ENCODE measurements around the gene ACAD9. TPM values are rescaled to one million over a fixed set of nuclear protein-coding genes. Genes with fewer than 3 reads are reported as not detected.
"Not testable (repeated sequence)": the region's sequence is repeated elsewhere in the genome, so short reads cannot be mapped to it uniquely, and the experiment has no call there.

Gene ACAD9
- total RNA-seq, 4 donors from 2014 or later: 32.4 to 44.0 (median 38.7) TPM

GRCh38 chr3:128922804-128923459 lies 43.5 kb downstream of the ACAD9 start:
- ATAC-seq: no peak
- Histone ChIP-seq H3K9me3 (peaks cover 0 to 14% (median 0%) of the 10 kb centered on the region in 3 donors), H3K27me3 (no peaks in the 10 kb centered on the region), H3K36me3 (no peaks in the 10 kb centered on the region), H3K4me1 (no peaks in the 10 kb centered on the region), H3K27ac (no peak overlapping the region), H3K4me3 (no peak overlapping the region)
- TF ChIP-seq, protein P1, sequence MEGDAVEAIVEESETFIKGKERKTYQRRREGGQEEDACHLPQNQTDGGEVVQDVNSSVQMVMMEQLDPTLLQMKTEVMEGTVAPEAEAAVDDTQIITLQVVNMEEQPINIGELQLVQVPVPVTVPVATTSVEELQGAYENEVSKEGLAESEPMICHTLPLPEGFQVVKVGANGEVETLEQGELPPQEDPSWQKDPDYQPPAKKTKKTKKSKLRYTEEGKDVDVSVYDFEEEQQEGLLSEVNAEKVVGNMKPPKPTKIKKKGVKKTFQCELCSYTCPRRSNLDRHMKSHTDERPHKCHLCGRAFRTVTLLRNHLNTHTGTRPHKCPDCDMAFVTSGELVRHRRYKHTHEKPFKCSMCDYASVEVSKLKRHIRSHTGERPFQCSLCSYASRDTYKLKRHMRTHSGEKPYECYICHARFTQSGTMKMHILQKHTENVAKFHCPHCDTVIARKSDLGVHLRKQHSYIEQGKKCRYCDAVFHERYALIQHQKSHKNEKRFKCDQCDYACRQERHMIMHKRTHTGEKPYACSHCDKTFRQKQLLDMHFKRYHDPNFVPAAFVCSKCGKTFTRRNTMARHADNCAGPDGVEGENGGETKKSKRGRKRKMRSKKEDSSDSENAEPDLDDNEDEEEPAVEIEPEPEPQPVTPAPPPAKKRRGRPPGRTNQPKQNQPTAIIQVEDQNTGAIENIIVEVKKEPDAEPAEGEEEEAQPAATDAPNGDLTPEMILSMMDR (IDR thresholded peaks at IDR 0.05): no peak
- no peak for TF ChIP-seq EP300 (IDR thresholded peaks at IDR 0.05)
- no peak for TF ChIP-seq POLR2AphosphoS5 (IDR thresholded peaks at IDR 0.05)
- no peak for TF ChIP-seq POLR2A (IDR thresholded peaks at IDR 0.05)
- 77 to 85% methylated on average over 8 to 10 of the region's 10 CpGs for WGBS, 2 donors (ENCODE audit: low coverage in 1 of 2)

DNA sequence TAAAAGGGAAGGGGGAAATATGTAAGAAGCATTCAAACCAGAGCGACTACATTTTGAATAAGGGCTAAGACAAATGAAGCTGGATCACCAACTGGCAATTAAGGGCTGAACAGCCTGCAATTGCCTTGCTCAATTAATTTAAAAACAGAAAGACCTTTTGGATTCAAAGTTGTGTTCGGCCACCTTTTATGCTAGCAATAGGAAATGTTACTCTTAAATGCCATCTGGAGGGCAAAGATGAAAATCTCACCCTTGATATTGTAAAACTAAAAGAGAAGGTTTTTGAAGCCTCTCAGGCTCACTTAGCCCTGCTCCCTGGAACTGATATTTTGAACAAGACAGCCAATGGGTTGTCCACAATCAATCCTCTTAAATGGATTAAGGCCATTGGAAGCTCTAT lies 44.2 kb downstream of the ACAD9 start:
- 83 to 100% methylated on average over 2 of the region's 2 CpGs for WGBS, 2 donors (ENCODE audit: low coverage in 1 of 2)
- H3K4me3 ChIP-seq: no peak overlapping the region
- no peak for ATAC-seq
- peaks cover 0 to 14% (median 0%) of the 10 kb centered on the region in 3 donors for H3K9me3 ChIP-seq
- no peak overlapping the region for H3K27ac ChIP-seq
- H3K36me3 ChIP-seq: no peaks in the 10 kb centered on the region
- no peaks in the 10 kb centered on the region for H3K27me3 ChIP-seq
- no peak for TF ChIP-seq POLR2A (IDR thresholded peaks at IDR 0.05)
- TF ChIP-seq, protein P1 (IDR thresholded peaks at IDR 0.05): no peak
- TF ChIP-seq EP300 (IDR thresholded peaks at IDR 0.05): no peak
- no peak for TF ChIP-seq POLR2AphosphoS5 (IDR thresholded peaks at IDR 0.05)
- H3K4me1 ChIP-seq: no peaks in the 10 kb centered on the region

DNA sequence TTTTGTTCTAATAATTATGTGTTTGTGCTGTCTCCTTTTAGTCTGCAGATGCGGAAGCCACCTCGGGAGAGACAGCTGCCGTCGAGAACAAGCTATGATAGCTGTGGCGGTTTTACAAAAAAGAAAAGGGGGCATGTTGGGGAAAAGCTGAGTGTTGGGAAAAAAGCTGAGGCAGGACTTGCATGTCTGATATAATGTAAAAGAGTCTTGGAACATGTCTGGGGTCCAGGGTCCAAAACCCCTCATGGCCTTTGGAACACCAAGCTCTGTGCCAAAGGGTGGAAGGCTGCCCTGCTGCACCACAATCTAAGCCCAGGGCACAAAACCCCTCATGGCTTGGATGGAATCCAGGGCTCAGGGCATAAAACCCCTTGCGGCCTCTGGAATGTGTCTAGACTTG lies 44.6 kb downstream of the ACAD9 start:
- H3K9me3 ChIP-seq: peaks cover 0 to 14% (median 0%) of the 10 kb centered on the region in 3 donors
- H3K36me3 ChIP-seq, H3K4me3 ChIP-seq, H3K4me1 ChIP-seq, H3K27me3 ChIP-seq, ATAC-seq, H3K27ac ChIP-seq: not testable (repeated sequence)
- 100% methylated on average over 3 to 4 of the region's 6 CpGs for WGBS, 2 donors (ENCODE audit: low coverage in 1 of 2)

- Histone ChIP-seq H3K9me3 (peaks cover 0 to 4% (median 0%) of the 10 kb centered on the region in 3 donors), H3K36me3 (no peaks in the 10 kb centered on the region), H3K4me1 (no peaks in the 10 kb centered on the region), H3K4me3 (no peak overlapping the region), H3K27me3 (peaks cover 9% of the 10 kb centered on the region), H3K27ac (no peak overlapping the region)
- ATAC-seq: no peak
- TF ChIP-seq EP300 (IDR thresholded peaks at IDR 0.05): no peak
- TF ChIP-seq POLR2A (IDR thresholded peaks at IDR 0.05): no peak
- TF ChIP-seq, protein P1 (IDR thresholded peaks at IDR 0.05): no peak
- TF ChIP-seq POLR2AphosphoS5 (IDR thresholded peaks at IDR 0.05): no peak
- WGBS, 2 donors (ENCODE audit: low coverage in 1 of 2): 84 to 95% methylated on average over 3 of the region's 3 CpGs
Observed at GRCh38 chr3:128929364-128929763, 49.9 kb downstream of the ACAD9 start.

GRCh38 chr3:128931046-128931445 lies 51.6 kb downstream of the ACAD9 start:
- no peak for ATAC-seq
- WGBS, 2 donors (ENCODE audit: low coverage in 1 of 2): 40 to 85% methylated on average over 2 to 5 of the region's 10 CpGs
- Histone ChIP-seq H3K4me3 (no peak overlapping the region), H3K27ac (no peak overlapping the region), H3K27me3 (peaks cover 21% of the 10 kb centered on the region), H3K4me1 (no peaks in the 10 kb centered on the region), H3K9me3 (peaks cover 0 to 4% (median 0%) of the 10 kb centered on the region in 3 donors), H3K36me3 (no peaks in the 10 kb centered on the region)
- no peak for TF ChIP-seq POLR2AphosphoS5 (IDR thresholded peaks at IDR 0.05)
- TF ChIP-seq, protein P1 (IDR thresholded peaks at IDR 0.05): no peak
